Measurements from ENCODE around the gene TSHZ1. TPM values are rescaled to one million over a fixed set of nuclear protein-coding genes. Genes with fewer than 3 reads are reported as not detected.
"Not testable (repeated sequence)": the region's sequence is repeated elsewhere in the genome, so short reads cannot be mapped to it uniquely, and the experiment has no call there.

TSHZ1 gene
- total RNA-seq, 4 donors from 2014 or later = 5.4 to 20.2 (median 13.7) TPM

GRCh38 chr18:75320506-75320905 lies 109.9 kb downstream of the TSHZ1 start:
- no peak for DNase-seq
- H3K9me3 ChIP-seq = no peaks in the 10 kb centered on the region
- 85 to 90% methylated on average over 3 to 8 of the region's 9 CpGs for WGBS, 2 donors
- no peaks in the 10 kb centered on the region for H3K27me3 ChIP-seq
- intact Hi-C loops (cut with DNase I) = no loop called here
- H3K4me1 ChIP-seq = no peaks in the 10 kb centered on the region
- no peaks in the 10 kb centered on the region for H3K36me3 ChIP-seq
- TF ChIP-seq CTCF (IDR thresholded peaks at IDR 0.05) (no peak), POLR2A (IDR thresholded peaks at IDR 0.05) (no peak)
- H3K4me3 ChIP-seq = no peak overlapping the region
- no peak overlapping the region for H3K27ac ChIP-seq

- TF ChIP-seq POLR2A (IDR thresholded peaks at IDR 0.05) (no peak), CTCF (IDR thresholded peaks at IDR 0.05) (no peak)
- no peaks in the 10 kb centered on the region for H3K36me3 ChIP-seq
- intact Hi-C loops (cut with DNase I) = no loop called here
- no peaks in the 10 kb centered on the region for H3K9me3 ChIP-seq
- H3K27me3 ChIP-seq = no peaks in the 10 kb centered on the region
- WGBS, 2 donors = 80 to 93% methylated on average over 4 of the region's 6 CpGs
- DNase-seq = no peak
- H3K4me3 ChIP-seq = no peak overlapping the region
- H3K27ac ChIP-seq = no peak overlapping the region
- no peaks in the 10 kb centered on the region for H3K4me1 ChIP-seq
Observed at GRCh38 chr18:75321431-75321830, 110.8 kb downstream of the TSHZ1 start.

- TF ChIP-seq CTCF (IDR thresholded peaks at IDR 0.05) (no peak), POLR2A (IDR thresholded peaks at IDR 0.05) (no peak)
Observed at GRCh38 chr18:75322206-75322605, 111.6 kb downstream of the TSHZ1 start.

GRCh38 chr18:75323821-75324585 lies 113.4 kb downstream of the TSHZ1 start:
- no peaks in the 10 kb centered on the region for H3K9me3 ChIP-seq
- 41 to 57% methylated on average over 8 of the region's 8 CpGs for WGBS, 2 donors
- no peak overlapping the region for H3K4me3 ChIP-seq
- H3K36me3 ChIP-seq = no peaks in the 10 kb centered on the region
- H3K27me3 ChIP-seq = no peaks in the 10 kb centered on the region
- no peak overlapping the region for H3K27ac ChIP-seq
- TF ChIP-seq CTCF (IDR thresholded peaks at IDR 0.05) = no peak
- TF ChIP-seq POLR2A (IDR thresholded peaks at IDR 0.05) = no peak
- intact Hi-C loops (cut with DNase I) = no loop called here
- no peaks in the 10 kb centered on the region for H3K4me1 ChIP-seq
- no peak for DNase-seq

More at GRCh38 chr18:75322206-75322605, 111.6 kb downstream of the TSHZ1 start:
- H3K9me3 ChIP-seq = no peaks in the 10 kb centered on the region
- H3K27me3 ChIP-seq = no peaks in the 10 kb centered on the region
- no peaks in the 10 kb centered on the region for H3K4me1 ChIP-seq
- no peak overlapping the region for H3K27ac ChIP-seq
- 81 to 93% methylated on average over 3 to 6 of the region's 11 CpGs for WGBS, 2 donors
- H3K4me3 ChIP-seq = no peak overlapping the region
- DNase-seq = no peak
- no peaks in the 10 kb centered on the region for H3K36me3 ChIP-seq
- intact Hi-C loops (cut with DNase I) = no loop called here

GRCh38 chr18:75324686-75325257 lies 114.2 kb downstream of the TSHZ1 start:
- H3K27ac ChIP-seq = no peak overlapping the region
- intact Hi-C loops (cut with DNase I) = no loop called here
- H3K4me1 ChIP-seq = no peaks in the 10 kb centered on the region
- no peak for TF ChIP-seq POLR2A (IDR thresholded peaks at IDR 0.05)
- H3K27me3 ChIP-seq = no peaks in the 10 kb centered on the region
- WGBS, 2 donors = 65 to 78% methylated on average over 2 of the region's 2 CpGs
- H3K36me3 ChIP-seq = no peaks in the 10 kb centered on the region
- H3K4me3 ChIP-seq = no peak overlapping the region
- H3K9me3 ChIP-seq = no peaks in the 10 kb centered on the region
- no peak for DNase-seq

GRCh38 chr18:75329753-75330152 lies 119.2 kb downstream of the TSHZ1 start:
- H3K36me3 ChIP-seq; H3K4me1 ChIP-seq; H3K9me3 ChIP-seq; H3K4me3 ChIP-seq; intact Hi-C loops (cut with DNase I); H3K27me3 ChIP-seq; DNase-seq; H3K27ac ChIP-seq: not testable (repeated sequence)
- WGBS, 2 donors = 80 to 100% methylated on average over 1 to 2 of the region's 2 CpGs

Data from esophagus squamous epithelium (tissue), 5 donors.